K562 (cell line): ENCODE data around the gene ELK4. TPM values are rescaled to one million over a fixed set of nuclear protein-coding genes. Genes with fewer than 3 reads are reported as not detected.
A peak's percentile ranks its signal among the peaks of the same experiment; 100 is the strongest.

ENCODE experiments used
- DIDO1 ChIP-seq: fragments of 450-650 bp; IDR thresholded peaks from 2 replicates; pipeline ENCODE4 v1.6.1; 2016; ENCODE audit warnings: low read depth, missing biosample characterization, missing genetic modification characterization
- PML ChIP-seq: IDR thresholded peaks from 2 replicates; pipeline ENCODE4 v1.6.1; 2012; ENCODE audit warnings: low read length, inconsistent platforms
- SAP30 ChIP-seq: fragments of 200-600 bp; sonication (generic); IDR thresholded peaks from 2 replicates; pipeline ENCODE4 v1.6.1; 2012; ENCODE audit warnings: borderline replicate concordance, low read depth, mild to moderate bottlenecking, moderate library complexity, low read length, control low read depth, inconsistent platforms; ENCODE audit not compliant: insufficient read depth, poor library complexity, severe bottlenecking
- STAG1 ChIP-seq: sonication (generic); formaldehyde crosslinking; IDR thresholded peaks from 2 replicates; pipeline ENCODE4 v1.5.0; 2020; ENCODE audit warnings: missing genetic modification reagents, borderline replicate concordance
- TBL1XR1 ChIP-seq, 2 experiments: IDR thresholded peaks; 2 replicates each; pipeline ENCODE4 v1.6.1; 2012; ENCODE audit warnings: improper control_type of control experiment in 2 of 2, low read length in 2 of 2, mild to moderate bottlenecking in 1 of 2
- ZFP36 ChIP-seq: fragments of 150-350 bp; IDR thresholded peaks from 2 replicates; pipeline ENCODE4 v1.6.1; 2018; ENCODE audit warnings: low read length, low read depth; ENCODE audit not compliant: partially characterized antibody
- ZNF263 ChIP-seq: sonication (generic); formaldehyde crosslinking; IDR thresholded peaks from 2 replicates; pipeline ENCODE4 v1.8.0; 2022; ENCODE audit warnings: mild to moderate bottlenecking, missing genetic modification reagents, borderline replicate concordance
- polyA plus RNA-seq, 8 experiments: library from polyadenylated mRNA; depleted of rRNA in 4 of 8; stranded (reverse) in 5 of 8; unstranded in 3 of 8; fragments of >200 nt; fragmentation: Nextera tagmentation in 2 of 8; fragmentation: Illumina TruSeq in 1 of 8; extraction: Ambion mirVana in 2 of 8; extraction: Trizol in 1 of 8; gene quantifications; 2 replicates each; pipeline versions ENCODE4 v1.2.1 to v1.2.3, GENCODE V29; 2011 to 2014; ENCODE audit warnings: inconsistent platforms in 1 of 8, missing spikeins in 1 of 8
- total RNA-seq, 7 experiments: library from RNA; depleted of rRNA in 6 of 7; stranded (reverse); fragments of >200 nt in 6 of 7; fragmentation: Illumina TruSeq in 2 of 7; extraction: Trizol in 2 of 7; gene quantifications; 2 replicates each; pipeline versions ENCODE4 v1.2.1 to v1.2.3, GENCODE V29; 2011 to 2021; ENCODE audit warnings: low replicate concordance in 1 of 7
- TF ChIP-seq, protein P1 (sequence below): fragments of 450-650 bp; IDR thresholded peaks from one replicate; pipeline ENCODE4 v1.6.1; 2018; ENCODE audit warnings: mild to moderate bottlenecking, moderate library complexity; ENCODE audit not compliant: partially characterized antibody

ELK4 gene
- total and polyA plus RNA-seq, 9 of the 15 experiments (the other 6 are each of a cell fraction or from before 2014, with no cell fraction given): 2.0 to 21.7 (median 9.2) TPM

GRCh38 chr1:205632669-205633169 lies 908 bp upstream of the ELK4 start (continued):
- TF ChIP-seq STAG1 (CRISPR knock-in tag) (no peak), SAP30 (no peak), DIDO1 (tag) (no peak), ZNF263 (CRISPR knock-in tag) (no peak), ZFP36 (peak; percentile 89), TBL1XR1 (IDR thresholded peaks at IDR 0.05; ENCODE audit: low read length in 2 of 2) (no peak), PML (no peak)
- TF ChIP-seq, protein P1, sequence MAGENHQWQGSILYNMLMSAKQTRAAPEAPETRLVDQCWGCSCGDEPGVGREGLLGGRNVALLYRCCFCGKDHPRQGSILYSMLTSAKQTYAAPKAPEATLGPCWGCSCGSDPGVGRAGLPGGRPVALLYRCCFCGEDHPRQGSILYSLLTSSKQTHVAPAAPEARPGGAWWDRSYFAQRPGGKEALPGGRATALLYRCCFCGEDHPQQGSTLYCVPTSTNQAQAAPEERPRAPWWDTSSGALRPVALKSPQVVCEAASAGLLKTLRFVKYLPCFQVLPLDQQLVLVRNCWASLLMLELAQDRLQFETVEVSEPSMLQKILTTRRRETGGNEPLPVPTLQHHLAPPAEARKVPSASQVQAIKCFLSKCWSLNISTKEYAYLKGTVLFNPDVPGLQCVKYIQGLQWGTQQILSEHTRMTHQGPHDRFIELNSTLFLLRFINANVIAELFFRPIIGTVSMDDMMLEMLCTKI: no peak
- TF ChIP-seq, all 486 proteins: peak for 10
